HFF-Myc (cell line): ENCODE data around the gene PAN3.

ENCODE experiments used
- DNase-seq: peaks from one replicate; pipeline ENCODE4 v3.0.0-alpha.2; 2011; ENCODE audit warnings: low read depth; ENCODE audit errors: extremely low read depth
- H3K4me3 ChIP-seq: replicated peaks from 2 replicates; pipeline ENCODE4 v1.5.1; 2011; ENCODE audit warnings: low read depth, mild to moderate bottlenecking, control low read depth, low read length
- TF ChIP-seq, protein P1 (sequence below): IDR thresholded peaks from 2 replicates; pipeline ENCODE4 v1.5.1; 2012; ENCODE audit warnings: mild to moderate bottlenecking, low read depth, low read length, control low read depth; ENCODE audit errors: missing control alignments

Gene PAN3

DNA sequence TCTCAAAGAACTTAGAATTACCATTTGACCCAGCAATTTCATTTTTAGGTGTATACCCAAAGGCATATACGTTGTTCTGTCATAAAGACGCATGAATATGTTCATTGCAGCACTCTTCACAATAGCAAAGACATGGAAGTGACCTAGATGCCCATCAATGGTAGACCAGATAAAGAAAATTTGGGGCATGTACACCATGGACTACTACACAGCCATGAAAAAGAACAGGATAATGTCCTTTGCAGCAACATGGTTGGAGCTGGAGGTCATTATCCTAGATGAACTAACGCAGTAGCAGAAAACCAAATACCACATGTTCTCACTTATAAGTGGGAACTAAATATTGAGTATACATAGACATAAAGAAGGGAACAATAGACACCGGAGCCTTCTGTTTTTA, 20.7 kb downstream of the PAN3 start:
- H3K4me3 ChIP-seq: no peak overlapping the region
- TF ChIP-seq, protein P1, sequence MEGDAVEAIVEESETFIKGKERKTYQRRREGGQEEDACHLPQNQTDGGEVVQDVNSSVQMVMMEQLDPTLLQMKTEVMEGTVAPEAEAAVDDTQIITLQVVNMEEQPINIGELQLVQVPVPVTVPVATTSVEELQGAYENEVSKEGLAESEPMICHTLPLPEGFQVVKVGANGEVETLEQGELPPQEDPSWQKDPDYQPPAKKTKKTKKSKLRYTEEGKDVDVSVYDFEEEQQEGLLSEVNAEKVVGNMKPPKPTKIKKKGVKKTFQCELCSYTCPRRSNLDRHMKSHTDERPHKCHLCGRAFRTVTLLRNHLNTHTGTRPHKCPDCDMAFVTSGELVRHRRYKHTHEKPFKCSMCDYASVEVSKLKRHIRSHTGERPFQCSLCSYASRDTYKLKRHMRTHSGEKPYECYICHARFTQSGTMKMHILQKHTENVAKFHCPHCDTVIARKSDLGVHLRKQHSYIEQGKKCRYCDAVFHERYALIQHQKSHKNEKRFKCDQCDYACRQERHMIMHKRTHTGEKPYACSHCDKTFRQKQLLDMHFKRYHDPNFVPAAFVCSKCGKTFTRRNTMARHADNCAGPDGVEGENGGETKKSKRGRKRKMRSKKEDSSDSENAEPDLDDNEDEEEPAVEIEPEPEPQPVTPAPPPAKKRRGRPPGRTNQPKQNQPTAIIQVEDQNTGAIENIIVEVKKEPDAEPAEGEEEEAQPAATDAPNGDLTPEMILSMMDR: no peak
- DNase-seq: no peak

DNA sequence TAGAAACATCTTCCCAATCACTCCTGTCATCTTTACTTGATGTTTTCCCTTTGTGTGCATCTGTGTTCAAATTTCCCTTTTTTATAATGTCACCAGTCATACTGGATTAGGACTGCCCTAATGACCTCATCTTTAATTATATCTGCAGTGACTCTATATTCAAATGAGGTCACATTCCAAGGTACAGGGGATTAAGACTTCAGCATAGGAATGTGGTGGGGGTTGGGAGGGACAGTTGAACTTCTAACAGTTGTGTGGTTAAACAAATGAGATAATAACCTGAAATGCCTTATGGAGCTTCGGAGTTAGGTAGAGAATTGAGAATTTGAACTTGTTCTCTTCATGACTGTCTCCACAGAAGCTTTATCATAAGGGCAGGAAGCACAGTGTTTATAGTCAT, 23.0 kb downstream of the PAN3 start:
- TF ChIP-seq, protein P1: no peak
- DNase-seq: no peak
- no peak overlapping the region for H3K4me3 ChIP-seq

DNA sequence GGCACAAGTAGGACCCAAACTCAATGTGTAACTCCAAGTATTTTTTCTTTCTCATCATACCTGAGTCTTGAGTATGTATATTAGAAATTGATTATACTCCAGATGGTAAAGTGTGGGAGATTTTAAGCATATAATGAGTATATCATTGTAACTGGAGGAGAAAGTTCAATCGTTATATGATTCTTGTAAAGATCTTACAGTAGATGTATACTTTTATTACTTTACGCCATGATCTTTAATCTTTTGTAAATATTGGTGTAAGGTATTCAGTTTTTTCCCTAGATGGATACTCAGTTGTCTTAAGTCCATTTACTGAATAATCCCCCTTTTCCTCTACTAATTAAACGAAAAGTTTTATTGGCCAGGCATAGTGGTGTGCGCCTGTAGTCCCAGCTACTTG, 25.2 kb downstream of the PAN3 start:
- TF ChIP-seq, protein P1: no peak
- no peak overlapping the region for H3K4me3 ChIP-seq
- no peak for DNase-seq

DNA sequence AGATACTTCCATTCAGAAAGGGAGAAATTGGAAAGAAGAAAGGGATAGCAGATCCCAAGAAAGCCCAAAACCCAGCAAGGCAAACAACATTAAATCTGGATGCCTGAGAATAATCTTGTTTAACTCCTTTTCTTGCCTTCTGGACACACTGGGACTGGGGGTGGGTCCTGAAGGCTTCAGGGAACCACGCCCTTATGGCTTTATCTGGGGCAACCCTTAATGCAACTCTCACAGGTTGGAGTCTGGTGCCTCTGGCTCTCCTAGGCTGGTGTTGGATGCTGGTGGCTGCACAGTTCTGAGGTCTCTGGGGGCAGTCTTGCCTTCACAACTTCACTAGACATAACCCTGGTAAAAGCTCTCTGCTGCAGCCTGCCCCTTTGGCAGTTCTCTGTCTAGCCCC, 27.9 kb downstream of the PAN3 start:
- TF ChIP-seq, protein P1: no peak
- no peak for DNase-seq
- no peak overlapping the region for H3K4me3 ChIP-seq

DNA sequence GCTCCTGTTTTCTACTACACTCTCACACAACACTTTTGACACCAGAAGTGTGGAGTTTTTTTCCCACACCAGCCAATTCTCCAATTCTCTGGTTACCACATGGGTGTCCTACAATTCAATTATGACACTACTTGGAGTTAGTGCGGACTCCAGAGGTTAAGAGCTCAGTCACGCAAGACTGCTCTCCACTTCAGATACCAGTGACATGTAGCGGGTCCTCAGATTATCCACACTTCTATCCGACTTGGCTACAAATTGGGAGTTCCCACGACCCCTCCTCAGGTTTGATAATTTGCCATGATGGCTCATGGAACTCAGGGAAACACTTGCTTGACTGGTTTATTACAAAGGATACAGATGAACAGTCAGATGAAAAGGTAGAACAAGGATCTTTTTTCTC, 32.9 kb downstream of the PAN3 start:
- H3K4me3 ChIP-seq: no peak overlapping the region
- DNase-seq: no peak
- TF ChIP-seq, protein P1: no peak

DNA sequence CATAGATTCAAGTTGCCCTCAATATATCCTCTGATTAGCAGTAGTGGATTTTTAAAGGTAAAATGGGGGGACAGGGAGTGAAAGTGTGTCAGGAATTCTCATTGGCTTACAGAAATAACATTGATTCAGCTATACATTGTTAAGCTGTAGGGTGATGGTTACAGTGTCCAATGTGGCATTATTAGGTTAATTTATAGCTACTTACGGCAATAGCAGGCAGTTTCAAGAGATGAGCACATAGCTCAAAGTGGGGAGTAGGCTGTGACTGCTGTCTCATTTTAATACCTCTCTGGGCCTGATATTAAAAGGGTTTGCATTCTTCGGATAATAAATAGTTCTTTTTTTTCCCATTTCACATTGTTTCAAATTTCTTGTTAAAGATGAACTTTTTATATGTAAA, 34.6 kb downstream of the PAN3 start:
- no peak for DNase-seq
- TF ChIP-seq, protein P1: no peak

DNA sequence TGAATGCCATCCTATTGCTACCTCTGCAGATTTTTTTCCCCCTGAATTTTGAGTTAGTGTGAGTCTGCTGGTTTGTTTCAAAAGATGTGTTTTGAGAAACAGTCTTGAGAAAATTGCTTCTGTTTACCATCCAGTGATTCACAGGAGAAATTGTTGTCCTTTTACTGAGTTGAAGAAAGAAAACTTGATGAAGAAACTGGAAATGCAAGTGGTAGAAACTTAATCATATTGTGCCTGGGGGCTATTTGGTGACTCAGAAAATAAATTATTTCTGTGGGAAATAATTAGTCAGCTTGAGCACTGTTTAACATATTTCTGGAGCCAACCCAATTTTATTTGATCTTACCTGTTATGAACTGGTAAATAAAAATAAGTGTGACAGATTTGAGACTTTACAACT, 35.4 kb downstream of the PAN3 start:
- no peak for DNase-seq
- no peak overlapping the region for H3K4me3 ChIP-seq
- TF ChIP-seq, protein P1: no peak

More for the DNA sequence above, 34.6 kb downstream of the PAN3 start:
- H3K4me3 ChIP-seq: no peak overlapping the region
